AG20443 (cell line): ENCODE results near the gene PTPRN2.

Experiments
- DNase-seq: peaks from one replicate; pipeline ENCODE4 v3.0.0; 2012; ENCODE audit warnings: low spot score, mixed read lengths

PTPRN2 gene

GRCh38 chr7:157809154-157809862, 778.3 kb downstream of the PTPRN2 start:
- no peak for DNase-seq

- DNase-seq: no peak
Measured at GRCh38 chr7:157808042-157808441, 779.6 kb downstream of the PTPRN2 start.

- no peak for DNase-seq
Measured at GRCh38 chr7:157807510-157807909, 780.1 kb downstream of the PTPRN2 start.

- DNase-seq: no peak
Measured at GRCh38 chr7:157806711-157807110, 780.9 kb downstream of the PTPRN2 start.

- no peak for DNase-seq
Measured at GRCh38 chr7:157805713-157806112, 781.9 kb downstream of the PTPRN2 start.

- DNase-seq: no peak
Measured at GRCh38 chr7:157803906-157804305, 783.7 kb downstream of the PTPRN2 start.

GRCh38 chr7:157801971-157802675, 785.5 kb downstream of the PTPRN2 start:
- no peak for DNase-seq

GRCh38 chr7:157801113-157801512, 786.5 kb downstream of the PTPRN2 start:
- no peak for DNase-seq

- no peak for DNase-seq
Measured at GRCh38 chr7:157800281-157800680, 787.3 kb downstream of the PTPRN2 start.

- DNase-seq: no peak
Measured at GRCh38 chr7:157799076-157799685, 788.4 kb downstream of the PTPRN2 start.

GRCh38 chr7:157797361-157797760, 790.3 kb downstream of the PTPRN2 start:
- no peak for DNase-seq

GRCh38 chr7:157796846-157797245, 790.8 kb downstream of the PTPRN2 start:
- DNase-seq: no peak

- no peak for DNase-seq
Measured at GRCh38 chr7:157795643-157796042, 792.0 kb downstream of the PTPRN2 start.

- no peak for DNase-seq
Measured at GRCh38 chr7:157795199-157795598, 792.4 kb downstream of the PTPRN2 start.

GRCh38 chr7:157794746-157795065, 792.9 kb downstream of the PTPRN2 start:
- no peak for DNase-seq

- no peak for DNase-seq
Measured at GRCh38 chr7:157793973-157794745, 793.5 kb downstream of the PTPRN2 start.

- no peak for DNase-seq
Measured at GRCh38 chr7:157793087-157793353, 794.6 kb downstream of the PTPRN2 start.

GRCh38 chr7:157792241-157793086, 795.2 kb downstream of the PTPRN2 start:
- no peak for DNase-seq

- DNase-seq: no peak
Measured at GRCh38 chr7:157791666-157792065, 796.0 kb downstream of the PTPRN2 start.

GRCh38 chr7:157791261-157791660, 796.4 kb downstream of the PTPRN2 start:
- DNase-seq: no peak

GRCh38 chr7:157789942-157790341, 797.7 kb downstream of the PTPRN2 start:
- DNase-seq: no peak

GRCh38 chr7:157789094-157789493, 798.5 kb downstream of the PTPRN2 start:
- no peak for DNase-seq
